Activated T-helper 9 cell treated with anti-CD3 and anti-CD28 coated beads, Interleukin-2, amount 50 U/mL, for 16 hours (primary cell): ENCODE measurements around the gene KRTAP3-3.

ENCODE experiments used
- DNase-seq: peaks from one replicate; pipeline ENCODE4 v3.0.0-alpha.2; 2020; ENCODE audit warnings: low read depth

KRTAP3-3 gene

GRCh38 chr17:40958086-40958953, 35.6 kb downstream of the KRTAP3-3 start:
- DNase-seq: no peak

GRCh38 chr17:40956401-40957254, 37.3 kb downstream of the KRTAP3-3 start:
- DNase-seq: no peak

- no peak for DNase-seq
Observed at GRCh38 chr17:40953881-40954280, 40.1 kb downstream of the KRTAP3-3 start.

GRCh38 chr17:40952661-40953060, 41.3 kb downstream of the KRTAP3-3 start:
- no peak for DNase-seq

- no peak for DNase-seq
Observed at GRCh38 chr17:40952154-40952553, 41.8 kb downstream of the KRTAP3-3 start.

- DNase-seq: no peak
Observed at GRCh38 chr17:40951011-40951622, 42.8 kb downstream of the KRTAP3-3 start.

- no peak for DNase-seq
Observed at GRCh38 chr17:40950176-40950575, 43.8 kb downstream of the KRTAP3-3 start.

- DNase-seq: no peak
Observed at GRCh38 chr17:40949418-40949817, 44.5 kb downstream of the KRTAP3-3 start.

GRCh38 chr17:40947929-40948328, 46.0 kb downstream of the KRTAP3-3 start:
- DNase-seq: no peak

GRCh38 chr17:40945414-40945813, 48.5 kb downstream of the KRTAP3-3 start:
- DNase-seq: no peak

GRCh38 chr17:40944531-40944930, 49.4 kb downstream of the KRTAP3-3 start:
- no peak for DNase-seq
